Activated naive CD4-positive, alpha-beta T cell treated with anti-CD3 and anti-CD28 coated beads, Interleukin-2, amount 50 U/mL, for 24 hours (primary cell): ENCODE results near the gene FBLN1.

Experiments used
- H3K27ac Mint-ChIP-seq: one replicate; pipeline ENCODE4 v1.8.0; 2021; ENCODE audit warnings: mild to moderate bottlenecking, mixed read lengths
- H3K27me3 Mint-ChIP-seq: one replicate; pipeline ENCODE4 v1.8.0; 2021; ENCODE audit warnings: mixed read lengths
- H3K36me3 Mint-ChIP-seq: one replicate; pipeline ENCODE4 v1.8.0; 2021; ENCODE audit warnings: mixed read lengths
- H3K4me1 Mint-ChIP-seq: one replicate; pipeline ENCODE4 v1.8.0; 2021; ENCODE audit warnings: mixed read lengths
- H3K4me3 Mint-ChIP-seq: one replicate; pipeline ENCODE4 v1.8.0; 2021; ENCODE audit warnings: mild to moderate bottlenecking, mixed read lengths
- H3K9me3 Mint-ChIP-seq: one replicate; pipeline ENCODE4 v1.8.0; 2021; ENCODE audit warnings: mixed read lengths

Gene FBLN1

DNA sequence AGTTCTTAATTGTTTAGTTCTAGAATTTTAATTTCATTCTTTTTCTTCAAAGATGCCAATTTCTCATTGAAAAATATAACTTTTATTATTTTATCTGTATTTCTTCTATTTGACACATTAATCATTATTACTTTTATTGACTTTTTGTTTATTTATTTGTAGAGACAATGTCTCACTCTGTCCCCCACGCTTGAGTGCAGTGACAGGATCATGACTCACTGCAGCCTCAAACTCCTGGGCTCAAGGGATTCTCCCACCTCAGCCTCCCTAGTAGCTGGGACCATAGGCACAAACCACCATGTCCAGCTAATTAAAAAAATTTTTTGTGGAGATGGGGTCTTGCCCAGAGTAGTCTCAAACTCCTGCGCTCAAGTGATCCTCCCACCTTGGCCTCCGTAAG, 30.3 kb upstream of the FBLN1 start:
- Mint-ChIP-seq H3K9me3 (no peaks in the 10 kb centered on the region), H3K4me3 (no peak overlapping the region), H3K27ac (no peak overlapping the region), H3K4me1 (no peaks in the 10 kb centered on the region), H3K27me3 (peaks cover 1% of the 10 kb centered on the region), H3K36me3 (no peaks in the 10 kb centered on the region)

DNA sequence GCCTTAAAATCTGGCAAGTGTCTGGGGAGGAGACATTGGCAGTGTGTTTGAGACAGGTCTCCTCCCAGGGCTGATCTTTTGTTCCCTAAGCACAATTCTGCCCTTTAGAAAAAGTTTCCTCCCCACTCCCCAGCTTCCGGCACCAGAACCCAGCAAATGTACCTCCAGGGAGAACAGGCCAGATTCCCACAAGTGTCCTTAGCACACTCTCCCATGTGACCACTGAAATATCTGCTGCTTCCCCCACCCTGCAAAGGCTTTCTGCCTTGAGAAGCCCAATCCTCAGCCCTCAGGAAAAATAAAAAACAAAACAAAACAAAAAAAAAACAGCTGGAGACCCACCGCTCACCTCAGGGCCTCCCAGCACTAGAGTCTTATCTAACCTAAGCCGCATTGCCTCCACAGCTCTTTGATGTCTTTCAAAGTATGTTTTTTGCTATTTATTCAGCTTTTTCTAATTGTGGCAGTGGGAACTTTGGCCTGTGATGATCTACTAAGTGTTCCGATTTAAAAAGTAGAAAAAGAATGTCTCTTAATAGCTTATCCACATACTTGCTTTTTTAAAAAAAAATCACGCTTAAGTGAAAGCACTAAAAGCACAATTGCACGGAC, 29.0 kb upstream of the FBLN1 start:
- H3K27ac Mint-ChIP-seq = no peak overlapping the region
- no peak overlapping the region for H3K4me3 Mint-ChIP-seq
- peaks cover 1% of the 10 kb centered on the region for H3K27me3 Mint-ChIP-seq
- no peaks in the 10 kb centered on the region for H3K36me3 Mint-ChIP-seq
- no peaks in the 10 kb centered on the region for H3K4me1 Mint-ChIP-seq
- H3K9me3 Mint-ChIP-seq = no peaks in the 10 kb centered on the region

DNA sequence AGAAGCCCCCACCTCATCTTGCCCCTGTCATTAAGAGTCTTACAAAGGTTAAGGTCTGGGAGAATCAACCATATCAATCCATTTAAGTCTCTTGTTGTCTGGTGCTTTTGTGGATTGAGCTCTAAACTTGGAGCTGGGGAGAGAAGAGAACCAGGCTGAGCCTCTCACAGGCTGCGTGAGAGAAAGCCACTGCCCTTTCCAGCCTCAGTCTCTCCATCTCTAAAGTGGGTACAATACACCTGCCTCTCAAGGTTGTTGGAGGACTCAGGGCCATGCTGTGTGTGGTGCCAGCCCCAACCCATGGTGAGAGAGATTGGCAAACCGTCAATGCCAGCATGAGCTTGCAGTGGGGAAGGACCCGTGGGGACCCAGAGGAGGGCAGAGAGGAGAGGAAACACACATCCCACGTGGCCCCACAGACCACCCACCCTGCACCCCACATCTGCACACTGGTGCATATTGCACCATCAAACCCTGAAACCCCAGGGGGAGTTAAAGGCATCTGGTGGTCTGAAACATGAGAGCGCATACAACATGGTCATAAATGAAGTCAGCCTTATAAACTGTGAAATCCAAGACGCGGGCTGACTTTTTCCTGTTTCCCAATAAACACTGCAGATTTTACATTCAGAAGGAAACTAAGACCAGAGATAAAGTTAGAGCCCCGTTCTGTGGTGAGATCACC, 27.5 kb upstream of the FBLN1 start:
- Mint-ChIP-seq H3K27ac (no peak overlapping the region), H3K9me3 (no peaks in the 10 kb centered on the region), H3K4me3 (no peak overlapping the region), H3K27me3 (no peaks in the 10 kb centered on the region), H3K36me3 (no peaks in the 10 kb centered on the region), H3K4me1 (no peaks in the 10 kb centered on the region)

DNA sequence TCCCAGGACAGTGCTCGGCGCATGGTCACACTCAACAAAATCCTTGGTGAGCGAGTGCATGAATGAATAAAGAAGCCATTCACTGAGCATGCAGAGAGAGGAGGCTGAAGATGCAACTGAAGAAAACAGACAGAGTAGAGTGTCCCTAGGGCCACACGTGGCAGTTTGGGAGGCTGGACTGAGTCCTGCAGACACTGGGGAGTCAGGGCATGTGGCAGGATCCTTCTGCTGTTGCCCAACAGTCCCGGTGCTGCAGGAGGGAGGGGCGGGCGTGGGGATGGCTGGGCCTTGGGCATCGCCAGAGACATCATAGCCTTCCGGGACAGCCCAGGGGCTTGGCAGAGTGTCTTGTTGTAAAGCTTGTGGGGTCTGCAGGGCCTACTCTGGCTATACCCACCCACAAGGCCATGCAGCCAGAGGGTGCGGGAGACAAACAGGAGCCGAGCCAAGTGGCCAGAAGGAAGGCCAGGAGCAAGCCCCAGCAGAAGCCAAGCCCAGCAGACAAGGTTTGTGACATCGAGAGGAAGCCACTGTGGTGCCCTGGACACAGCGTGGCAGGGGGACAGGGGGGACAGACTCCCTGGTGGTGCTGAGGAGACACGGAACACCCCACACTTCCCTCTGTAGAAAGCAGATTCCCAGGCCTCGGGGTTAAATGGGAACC, 26.7 kb upstream of the FBLN1 start:
- Mint-ChIP-seq H3K36me3 (no peaks in the 10 kb centered on the region), H3K27ac (no peak overlapping the region), H3K4me1 (no peaks in the 10 kb centered on the region), H3K27me3 (peaks cover 2% of the 10 kb centered on the region), H3K4me3 (no peak overlapping the region), H3K9me3 (no peaks in the 10 kb centered on the region)

DNA sequence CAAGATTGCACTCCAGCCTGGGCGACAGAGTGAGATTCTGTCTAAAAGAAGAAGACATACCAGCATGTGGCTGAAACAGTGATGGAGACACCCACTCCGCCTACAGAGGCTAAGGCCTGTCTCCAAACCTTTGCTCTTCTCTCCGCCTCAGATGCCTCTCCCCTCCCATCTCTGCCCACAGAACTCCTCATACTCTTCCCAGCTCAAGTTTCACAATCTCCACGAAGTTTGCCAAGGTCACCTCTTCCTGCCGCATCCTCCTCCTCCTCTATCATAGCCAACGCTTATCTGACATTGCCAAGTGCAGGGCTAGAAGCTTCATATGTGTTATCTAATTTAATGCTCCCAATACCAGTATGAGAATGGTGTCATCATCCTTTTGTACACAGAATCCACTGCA, 25.9 kb upstream of the FBLN1 start:
- Mint-ChIP-seq H3K4me3 (no peak overlapping the region), H3K27ac (no peak overlapping the region), H3K27me3 (peaks cover 2% of the 10 kb centered on the region), H3K9me3 (no peaks in the 10 kb centered on the region), H3K4me1 (no peaks in the 10 kb centered on the region), H3K36me3 (no peaks in the 10 kb centered on the region)

DNA sequence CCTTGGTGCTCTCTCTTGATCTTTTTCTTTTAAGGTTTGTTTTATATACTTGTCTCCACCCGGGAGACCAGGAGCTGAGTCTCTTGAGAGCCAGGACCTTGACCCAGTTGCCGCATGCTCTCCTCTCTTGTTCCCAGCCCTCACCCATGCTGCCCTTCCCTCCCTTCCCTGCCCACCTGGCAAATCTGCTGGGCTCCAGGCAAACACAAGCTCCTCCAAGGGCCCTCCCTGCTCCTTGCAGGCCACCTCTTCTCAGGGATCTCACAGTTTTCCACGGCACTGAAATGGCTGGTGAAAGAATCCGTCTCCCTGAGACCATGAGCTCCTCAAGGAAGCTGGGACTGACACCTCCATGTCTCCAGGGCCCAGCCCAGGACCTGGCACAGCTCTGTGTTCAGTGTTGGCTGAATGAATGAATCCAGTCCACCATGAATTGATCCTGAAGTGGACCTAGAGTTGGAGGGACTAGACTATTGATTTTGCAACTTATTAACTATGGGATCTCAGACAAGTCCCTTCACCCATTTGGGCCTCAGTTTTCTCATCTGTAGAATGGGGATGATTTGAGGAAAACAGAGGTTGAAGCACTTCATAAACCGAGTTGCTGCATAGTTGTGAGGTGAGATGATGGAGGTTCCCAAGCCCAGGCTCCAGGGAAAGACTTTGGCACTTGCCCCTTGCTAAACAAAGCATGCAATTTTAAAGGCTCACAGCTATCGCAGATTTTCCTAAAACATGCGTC, 25.1 kb upstream of the FBLN1 start:
- H3K27me3 Mint-ChIP-seq = peaks cover 2% of the 10 kb centered on the region

DNA sequence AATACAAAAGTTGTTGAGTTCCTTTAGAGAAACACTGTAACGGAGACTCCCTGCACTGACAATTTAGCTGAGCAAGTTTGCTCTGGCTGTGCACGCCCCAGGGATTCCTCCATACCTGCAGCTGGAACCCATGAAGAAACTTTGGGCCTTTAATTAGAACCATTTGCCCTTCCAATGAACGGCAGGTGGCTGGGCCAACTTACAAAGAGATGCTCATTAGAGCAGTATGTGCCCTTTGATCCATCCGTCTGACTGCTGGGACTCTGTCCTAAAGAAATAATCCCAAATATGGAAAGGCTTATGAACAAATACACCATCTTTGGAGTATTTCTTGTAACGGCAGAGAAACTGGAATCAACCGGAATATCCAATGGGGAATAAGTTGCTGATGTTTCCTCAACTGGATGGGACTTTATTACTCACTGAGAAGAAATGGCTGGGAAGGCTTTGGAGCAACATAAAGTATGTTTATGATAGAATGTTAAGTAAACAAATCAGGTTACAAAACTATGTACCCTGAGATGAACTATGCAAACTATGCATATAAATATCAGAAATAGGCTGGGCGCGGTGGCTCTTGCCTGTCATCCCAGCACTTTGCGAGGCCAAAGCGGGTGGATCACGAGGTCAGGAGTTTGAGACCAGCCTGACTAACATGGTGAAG, 24.4 kb upstream of the FBLN1 start:
- H3K36me3 Mint-ChIP-seq = no peaks in the 10 kb centered on the region
- H3K9me3 Mint-ChIP-seq = no peaks in the 10 kb centered on the region
- H3K4me1 Mint-ChIP-seq = no peaks in the 10 kb centered on the region
- H3K27me3 Mint-ChIP-seq = peaks cover 2% of the 10 kb centered on the region
- H3K4me3 Mint-ChIP-seq = no peak overlapping the region
- no peak overlapping the region for H3K27ac Mint-ChIP-seq

More for the DNA sequence above, 25.1 kb upstream of the FBLN1 start:
- H3K4me3 Mint-ChIP-seq = no peak overlapping the region
- H3K36me3 Mint-ChIP-seq = no peaks in the 10 kb centered on the region
- no peaks in the 10 kb centered on the region for H3K4me1 Mint-ChIP-seq
- no peaks in the 10 kb centered on the region for H3K9me3 Mint-ChIP-seq
- H3K27ac Mint-ChIP-seq = no peak overlapping the region

DNA sequence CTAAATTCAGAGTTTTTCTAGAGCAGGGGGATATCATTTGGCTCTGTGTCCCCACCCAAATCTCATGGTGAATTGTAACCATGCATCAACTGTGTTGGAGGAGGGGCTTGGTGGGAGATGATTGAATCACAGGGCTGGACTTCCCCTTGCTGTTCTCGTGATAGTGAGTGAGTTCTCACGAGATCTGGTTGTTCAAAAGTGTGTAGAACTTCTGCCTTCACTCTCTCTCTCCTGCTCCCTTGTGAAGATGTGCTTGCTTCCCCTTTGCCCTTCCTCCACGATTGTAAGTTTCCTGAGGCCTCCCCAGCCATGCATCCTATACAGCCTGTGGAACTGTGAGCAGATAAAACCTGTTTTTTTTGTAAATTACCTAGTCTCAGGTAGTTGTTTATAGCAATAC, 22.0 kb upstream of the FBLN1 start:
- Mint-ChIP-seq H3K4me1 (no peaks in the 10 kb centered on the region), H3K27me3 (peaks cover 5% of the 10 kb centered on the region), H3K36me3 (no peaks in the 10 kb centered on the region), H3K9me3 (no peaks in the 10 kb centered on the region), H3K4me3 (no peak overlapping the region), H3K27ac (no peak overlapping the region)

DNA sequence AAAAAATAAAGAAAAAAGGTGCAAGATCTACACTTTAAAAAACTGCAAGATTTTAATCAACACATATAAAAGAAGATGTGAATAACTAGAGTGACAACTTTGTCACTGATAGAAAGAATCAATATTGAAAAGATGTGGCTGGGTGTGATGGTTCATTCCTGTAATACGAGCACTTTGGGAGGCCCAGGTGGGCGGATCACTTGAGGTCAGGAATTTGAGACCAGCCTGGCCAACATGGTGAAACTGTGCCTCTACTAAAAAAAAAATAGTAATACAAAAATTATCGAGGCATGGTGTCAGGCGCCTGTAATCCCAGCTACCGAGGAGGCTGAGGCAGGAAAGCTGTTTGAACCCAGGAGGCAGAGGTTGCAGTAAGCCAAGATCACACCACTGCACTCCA, 21.0 kb upstream of the FBLN1 start:
- Mint-ChIP-seq H3K9me3 (no peaks in the 10 kb centered on the region), H3K27ac (no peak overlapping the region), H3K27me3 (peaks cover 5% of the 10 kb centered on the region), H3K4me1 (no peaks in the 10 kb centered on the region), H3K4me3 (no peak overlapping the region), H3K36me3 (no peaks in the 10 kb centered on the region)

DNA sequence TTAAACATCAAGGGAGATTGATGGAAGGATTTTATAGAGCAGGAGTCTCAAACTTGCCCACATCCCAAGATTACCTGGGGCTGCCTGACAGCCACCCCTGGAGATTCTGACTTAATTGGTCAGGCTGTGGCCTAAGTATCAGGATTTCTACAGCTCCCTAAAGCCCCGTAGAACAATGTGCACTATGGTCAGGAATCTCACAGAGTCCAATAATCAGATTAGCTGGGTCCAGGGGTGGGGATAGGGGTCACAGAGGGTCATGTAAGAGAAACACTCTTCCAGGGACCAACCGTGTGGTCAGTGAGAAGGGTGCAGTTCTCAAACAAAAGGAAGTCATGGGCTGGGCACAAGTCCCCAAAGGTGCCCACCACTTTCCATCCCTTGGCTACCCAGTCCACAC, 20.5 kb upstream of the FBLN1 start:
- Mint-ChIP-seq H3K4me3 (no peak overlapping the region), H3K27me3 (peaks cover 5% of the 10 kb centered on the region), H3K4me1 (no peaks in the 10 kb centered on the region), H3K9me3 (no peaks in the 10 kb centered on the region), H3K27ac (no peak overlapping the region), H3K36me3 (no peaks in the 10 kb centered on the region)

DNA sequence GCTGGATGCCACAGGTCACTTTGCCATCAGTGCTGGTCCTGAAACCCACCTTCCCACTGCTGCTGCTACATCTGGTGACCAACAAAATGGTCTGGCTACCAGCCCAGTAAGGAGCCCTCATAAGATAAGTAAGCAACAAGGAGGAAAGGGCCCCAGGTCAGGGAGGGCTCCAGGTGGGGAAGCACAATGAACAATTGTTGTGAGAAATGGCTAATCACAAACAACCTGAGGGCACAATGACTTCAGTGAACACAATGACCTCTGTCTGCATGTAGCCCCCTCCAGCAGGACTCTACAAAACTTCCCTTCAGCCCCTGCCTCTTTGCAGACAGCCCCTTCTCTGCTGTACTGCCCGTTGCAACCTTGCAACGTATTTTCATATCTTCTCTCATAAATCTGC, 19.4 kb upstream of the FBLN1 start:
- H3K9me3 Mint-ChIP-seq = no peaks in the 10 kb centered on the region
- no peak overlapping the region for H3K4me3 Mint-ChIP-seq
- no peak overlapping the region for H3K27ac Mint-ChIP-seq
- no peaks in the 10 kb centered on the region for H3K36me3 Mint-ChIP-seq
- no peaks in the 10 kb centered on the region for H3K4me1 Mint-ChIP-seq
- peaks cover 6% of the 10 kb centered on the region for H3K27me3 Mint-ChIP-seq

DNA sequence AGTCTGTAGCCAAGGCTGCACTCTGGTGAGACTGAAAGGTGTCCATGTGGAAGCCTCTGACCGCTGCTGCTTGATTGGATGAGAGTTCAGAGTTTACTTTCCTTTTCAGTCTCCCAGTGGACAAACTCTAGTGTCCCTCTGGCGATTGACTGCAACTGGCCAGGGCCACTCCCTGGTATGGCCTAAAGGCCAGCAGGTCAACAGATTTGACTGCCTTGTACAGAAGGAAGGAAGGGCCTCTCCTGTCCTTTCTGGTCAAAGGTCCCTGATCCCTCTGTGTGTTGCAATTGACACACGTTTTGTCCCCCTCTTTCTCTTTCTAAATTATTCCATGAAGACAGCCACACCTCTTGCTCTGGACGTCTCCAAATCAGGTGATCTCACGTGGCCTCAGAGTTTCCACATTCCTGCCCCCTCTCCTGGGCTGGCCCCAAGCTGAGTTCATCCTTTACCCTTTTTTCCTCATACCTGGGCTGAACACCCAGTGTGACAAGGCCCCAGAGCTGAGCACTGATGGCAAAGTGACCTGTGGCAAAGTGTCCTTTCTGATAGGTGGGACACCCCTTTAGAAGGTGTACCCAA, 18.7 kb upstream of the FBLN1 start:
- no peak overlapping the region for H3K27ac Mint-ChIP-seq
- H3K36me3 Mint-ChIP-seq = no peaks in the 10 kb centered on the region
- no peak overlapping the region for H3K4me3 Mint-ChIP-seq
- H3K27me3 Mint-ChIP-seq = peaks cover 7% of the 10 kb centered on the region
- H3K9me3 Mint-ChIP-seq = no peaks in the 10 kb centered on the region
- no peaks in the 10 kb centered on the region for H3K4me1 Mint-ChIP-seq

DNA sequence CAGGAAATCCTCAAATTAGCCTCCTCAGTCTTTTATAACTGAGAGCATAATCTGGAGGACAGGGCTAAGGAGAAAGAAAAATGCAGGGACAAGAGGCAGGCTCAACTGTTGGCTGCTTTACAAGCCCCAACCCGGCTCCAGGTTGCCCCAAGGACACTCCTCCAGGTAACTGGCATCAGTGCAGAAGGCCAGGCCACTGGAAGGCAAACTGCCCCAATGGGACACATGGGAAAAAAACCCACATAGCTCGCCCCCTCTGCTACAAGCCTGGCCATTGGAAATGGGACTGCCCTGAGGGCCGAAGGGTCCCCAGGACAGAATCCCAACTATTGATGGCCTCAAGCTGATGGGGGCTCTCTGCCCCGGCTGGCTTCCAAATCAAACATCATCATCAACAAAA, 17.9 kb upstream of the FBLN1 start:
- Mint-ChIP-seq H3K27ac (no peak overlapping the region), H3K4me3 (no peak overlapping the region), H3K4me1 (no peaks in the 10 kb centered on the region), H3K27me3 (peaks cover 9% of the 10 kb centered on the region), H3K9me3 (no peaks in the 10 kb centered on the region), H3K36me3 (no peaks in the 10 kb centered on the region)

DNA sequence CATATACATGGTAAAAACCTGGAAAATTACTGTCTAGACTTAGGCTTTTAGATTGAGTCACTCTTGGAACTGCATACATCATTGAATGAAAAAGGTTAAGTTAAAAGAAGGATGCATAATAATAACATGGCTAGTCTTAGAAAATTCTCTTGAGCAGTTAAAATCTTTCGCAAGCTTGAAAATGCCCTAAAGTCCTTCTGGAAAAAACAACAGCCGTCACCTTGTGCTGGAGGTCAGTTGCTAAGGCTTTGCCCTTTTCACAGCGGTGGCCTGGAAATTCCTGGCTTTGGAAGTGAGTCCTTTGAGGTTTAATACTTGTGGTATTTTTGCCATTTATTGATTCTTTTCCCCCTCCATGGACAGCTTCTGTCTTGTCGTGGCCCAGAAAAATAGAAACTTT, 17.4 kb upstream of the FBLN1 start:
- Mint-ChIP-seq H3K27ac (no peak overlapping the region), H3K4me3 (no peak overlapping the region), H3K36me3 (no peaks in the 10 kb centered on the region), H3K4me1 (no peaks in the 10 kb centered on the region), H3K9me3 (no peaks in the 10 kb centered on the region), H3K27me3 (peaks cover 10% of the 10 kb centered on the region)

DNA sequence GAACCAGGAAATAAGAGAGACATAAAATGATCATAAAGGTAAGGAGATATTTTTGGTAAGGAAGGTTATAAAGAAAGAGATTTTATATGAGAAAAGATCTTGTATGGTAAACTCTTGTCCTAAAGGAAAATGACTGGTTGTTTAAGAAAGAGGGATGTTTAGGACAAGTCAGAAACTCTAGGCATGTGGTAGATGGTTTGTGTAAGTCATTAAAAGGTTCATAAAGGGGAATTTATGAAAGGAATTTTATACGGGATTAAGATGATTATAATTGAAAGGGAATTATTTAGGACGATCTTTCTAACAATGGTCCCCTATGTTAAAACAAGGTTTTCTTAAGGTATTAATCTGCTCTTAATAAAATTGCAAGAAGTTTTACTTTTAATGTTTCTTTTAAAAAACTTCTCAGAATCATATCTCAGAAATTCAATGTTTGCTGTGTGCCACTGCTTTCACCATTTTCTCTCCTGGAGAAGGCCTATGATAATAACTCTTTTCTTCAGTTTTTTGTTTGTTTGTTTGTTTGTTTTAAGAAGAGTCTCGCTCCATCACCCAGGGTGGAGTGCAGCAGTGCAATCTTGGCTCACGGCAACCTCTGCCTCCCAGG, 13.8 kb upstream of the FBLN1 start:
- Mint-ChIP-seq H3K27ac (no peak overlapping the region), H3K4me3 (no peak overlapping the region), H3K36me3 (no peaks in the 10 kb centered on the region), H3K4me1 (no peaks in the 10 kb centered on the region), H3K9me3 (no peaks in the 10 kb centered on the region), H3K27me3 (peaks cover 12% of the 10 kb centered on the region)
